22Rv1 (cell line): ENCODE data around the gene SLC25A34.

Source experiments
- ZFX ChIP-seq: fragments of 450-650 bp; IDR thresholded peaks from 2 replicates; pipeline ENCODE4 v1.6.1; 2017; ENCODE audit warnings: antibody characterized with exemption, borderline replicate concordance
- TF ChIP-seq, protein P1 (sequence below): fragments of 450-650 bp; IDR thresholded peaks from 2 replicates; pipeline ENCODE4 v1.5.1; 2017; ENCODE audit warnings: mild to moderate bottlenecking

DNA sequence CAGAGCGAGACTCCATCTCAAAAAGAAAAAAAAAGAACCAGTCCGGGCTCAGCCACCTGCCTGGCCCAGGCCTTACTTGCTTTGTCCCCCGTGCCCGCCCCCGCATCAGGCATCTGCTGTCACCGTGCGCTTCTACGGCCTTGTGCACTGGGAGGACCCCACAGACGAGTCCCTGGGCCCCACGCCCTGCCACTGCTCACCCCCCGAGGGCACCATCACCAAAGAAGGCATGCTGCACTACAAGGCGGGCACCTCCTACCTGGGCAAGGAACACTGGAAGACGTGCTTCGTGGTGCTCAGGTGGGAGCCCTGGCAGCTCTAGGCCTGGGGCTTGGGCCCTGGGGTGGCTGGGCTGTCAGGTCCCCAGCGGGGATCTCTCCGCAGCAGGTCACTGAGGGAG, 5.6 kb upstream of the SLC25A34 start:
- TF ChIP-seq, protein P1, sequence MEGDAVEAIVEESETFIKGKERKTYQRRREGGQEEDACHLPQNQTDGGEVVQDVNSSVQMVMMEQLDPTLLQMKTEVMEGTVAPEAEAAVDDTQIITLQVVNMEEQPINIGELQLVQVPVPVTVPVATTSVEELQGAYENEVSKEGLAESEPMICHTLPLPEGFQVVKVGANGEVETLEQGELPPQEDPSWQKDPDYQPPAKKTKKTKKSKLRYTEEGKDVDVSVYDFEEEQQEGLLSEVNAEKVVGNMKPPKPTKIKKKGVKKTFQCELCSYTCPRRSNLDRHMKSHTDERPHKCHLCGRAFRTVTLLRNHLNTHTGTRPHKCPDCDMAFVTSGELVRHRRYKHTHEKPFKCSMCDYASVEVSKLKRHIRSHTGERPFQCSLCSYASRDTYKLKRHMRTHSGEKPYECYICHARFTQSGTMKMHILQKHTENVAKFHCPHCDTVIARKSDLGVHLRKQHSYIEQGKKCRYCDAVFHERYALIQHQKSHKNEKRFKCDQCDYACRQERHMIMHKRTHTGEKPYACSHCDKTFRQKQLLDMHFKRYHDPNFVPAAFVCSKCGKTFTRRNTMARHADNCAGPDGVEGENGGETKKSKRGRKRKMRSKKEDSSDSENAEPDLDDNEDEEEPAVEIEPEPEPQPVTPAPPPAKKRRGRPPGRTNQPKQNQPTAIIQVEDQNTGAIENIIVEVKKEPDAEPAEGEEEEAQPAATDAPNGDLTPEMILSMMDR: no peak
- no peak for TF ChIP-seq ZFX
